ENCODE results near the gene PKDCC.
"Not testable (repeated sequence)": the region's sequence is repeated elsewhere in the genome, so short reads cannot be mapped to it uniquely, and the experiment has no call there.

Gene PKDCC

DNA sequence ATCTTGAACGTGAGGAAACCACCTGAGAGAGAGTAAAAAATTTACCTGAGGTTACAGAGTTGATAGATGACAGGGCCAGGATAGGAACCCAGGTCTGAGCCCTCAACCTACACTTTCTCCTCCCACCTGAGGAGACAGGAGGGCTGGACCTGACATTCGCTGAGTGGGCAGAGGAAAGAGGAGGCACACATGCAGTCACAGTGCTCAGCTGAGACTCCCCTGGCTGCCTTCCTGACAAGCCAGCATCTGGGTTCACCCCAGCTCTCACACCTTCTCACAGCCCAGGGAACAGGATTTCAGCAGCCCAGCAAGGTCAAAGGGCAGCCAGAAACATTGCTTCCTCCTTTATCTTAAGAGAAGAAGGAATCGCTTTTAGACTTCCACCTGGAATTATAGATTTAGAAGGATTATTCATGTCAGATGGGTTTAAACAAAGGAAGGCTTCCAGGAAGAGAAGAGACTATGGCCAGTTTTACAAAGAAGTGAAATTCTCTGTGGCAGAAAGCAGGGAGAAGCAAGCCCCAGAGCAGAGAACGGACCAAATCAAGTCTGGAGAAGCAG lies 18.1 kb upstream of the PKDCC start:
- in situ Hi-C loops (cut with MboI; ENCODE audit: low pct_unique_long_range_greater_than_20kb, low sequenced_read_pairs, unreplicated experiment) = no loop called here
- TF ChIP-seq CTCF (IDR thresholded peaks at IDR 0.05; ENCODE audit: extremely low read depth, insufficient read depth, missing control alignments) = no peak
- no peak for DNase-seq (ENCODE audit: low spot score)

DNA sequence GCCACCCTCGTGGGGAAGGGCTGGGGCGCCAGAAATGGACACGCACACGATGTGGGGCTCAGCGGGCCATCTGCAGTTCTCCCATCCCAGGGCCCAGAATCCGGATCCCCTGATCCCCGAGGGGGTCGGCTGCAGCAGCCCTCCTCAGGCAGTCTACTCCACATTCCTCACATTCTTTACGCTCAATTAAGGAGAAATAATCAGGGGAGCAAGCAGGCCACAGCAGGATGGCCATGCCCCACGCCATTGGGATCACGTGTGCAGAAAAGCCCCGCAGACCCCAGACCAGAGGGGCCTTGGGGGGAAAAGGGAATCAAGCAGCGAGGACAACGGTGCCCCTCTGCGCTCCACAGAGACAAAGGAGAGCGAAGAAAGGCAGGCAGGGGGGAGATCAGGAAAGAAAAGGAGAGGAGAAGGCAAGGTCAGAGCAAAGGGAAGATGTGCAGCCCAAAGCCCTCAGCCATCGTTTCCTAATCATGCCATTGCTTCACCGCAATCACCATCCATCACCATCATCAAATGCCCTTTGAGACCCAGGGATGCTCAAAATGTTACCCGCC lies 17.5 kb upstream of the PKDCC start:
- DNase-seq (ENCODE audit: low spot score) = no peak
- no peak for TF ChIP-seq CTCF (IDR thresholded peaks at IDR 0.05; ENCODE audit: extremely low read depth, insufficient read depth, missing control alignments)
- in situ Hi-C loops (cut with MboI; ENCODE audit: low pct_unique_long_range_greater_than_20kb, low sequenced_read_pairs, unreplicated experiment) = no loop called here

DNA sequence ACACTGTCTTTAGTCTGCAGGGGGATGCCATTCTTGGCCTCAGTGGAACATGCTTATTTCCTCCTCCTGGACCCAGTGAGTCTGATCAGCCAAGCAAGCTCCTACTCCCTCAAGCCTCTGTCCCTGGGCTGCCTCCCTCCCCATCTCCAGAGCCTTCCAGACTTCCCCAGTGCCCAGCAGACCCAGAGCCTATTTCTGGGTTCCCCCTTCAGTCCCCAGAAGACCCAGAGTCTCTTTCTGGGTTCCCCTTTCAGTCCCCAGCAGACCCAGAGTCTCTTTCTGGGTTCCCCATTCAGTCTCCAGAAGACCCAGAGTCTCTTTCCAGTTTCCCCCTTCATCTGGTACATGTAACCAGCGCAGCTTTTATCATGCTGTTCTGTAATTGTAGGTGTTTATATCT lies 17.0 kb upstream of the PKDCC start:
- no peak for TF ChIP-seq CTCF (IDR thresholded peaks at IDR 0.05; ENCODE audit: extremely low read depth, insufficient read depth, missing control alignments)
- no peak for DNase-seq (ENCODE audit: low spot score)
- in situ Hi-C loops (cut with MboI; ENCODE audit: low pct_unique_long_range_greater_than_20kb, low sequenced_read_pairs, unreplicated experiment) = no loop called here

- no peak for TF ChIP-seq CTCF (IDR thresholded peaks at IDR 0.05; ENCODE audit: extremely low read depth, insufficient read depth, missing control alignments)
- in situ Hi-C loops (cut with MboI; ENCODE audit: low pct_unique_long_range_greater_than_20kb, low sequenced_read_pairs, unreplicated experiment) = no loop called here
- no peak for DNase-seq (ENCODE audit: low spot score)
These were observed 16.3 kb upstream of the PKDCC start for GRCh38 chr2:42031281-42032223.

GRCh38 chr2:42032224-42032620 lies 15.6 kb upstream of the PKDCC start:
- in situ Hi-C loops (cut with MboI; ENCODE audit: low pct_unique_long_range_greater_than_20kb, low sequenced_read_pairs, unreplicated experiment) = no loop called here
- TF ChIP-seq CTCF (IDR thresholded peaks at IDR 0.05; ENCODE audit: extremely low read depth, insufficient read depth, missing control alignments) = no peak
- no peak for DNase-seq (ENCODE audit: low spot score)

GRCh38 chr2:42032745-42033144 lies 15.1 kb upstream of the PKDCC start:
- no peak for TF ChIP-seq CTCF (IDR thresholded peaks at IDR 0.05; ENCODE audit: extremely low read depth, insufficient read depth, missing control alignments)
- in situ Hi-C loops (cut with MboI; ENCODE audit: low pct_unique_long_range_greater_than_20kb, low sequenced_read_pairs, unreplicated experiment) = no loop called here
- no peak for DNase-seq (ENCODE audit: low spot score)

DNA sequence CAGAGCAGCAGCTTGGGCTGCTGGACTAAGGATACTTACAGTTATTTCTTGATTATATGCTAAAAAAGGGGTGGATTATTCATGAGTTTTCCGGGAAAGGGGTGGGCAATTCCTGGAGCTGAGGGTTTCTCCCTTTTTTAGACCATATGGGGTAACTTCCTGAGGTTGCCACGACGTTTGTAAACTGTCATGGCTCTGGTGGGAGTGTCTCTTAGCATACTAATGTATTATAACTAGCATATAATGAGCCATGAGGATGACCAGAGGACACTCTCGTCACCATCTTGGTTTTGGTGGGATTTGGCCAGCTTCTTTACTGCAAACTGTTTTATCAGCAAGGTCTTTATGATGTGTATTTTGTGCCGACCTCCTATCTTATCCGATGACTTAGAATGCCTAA lies 13.7 kb upstream of the PKDCC start:
- DNase-seq (ENCODE audit: low spot score); in situ Hi-C loops (cut with MboI; ENCODE audit: low pct_unique_long_range_greater_than_20kb, low sequenced_read_pairs, unreplicated experiment): not testable (repeated sequence)

Measured in GM13977 (cell line).